Posterior vena cava (tissue), 2 donors: ENCODE measurements around the gene ZNF143. TPM values are rescaled to one million over a fixed set of nuclear protein-coding genes. Genes with fewer than 3 reads are reported as not detected.
"Not testable (repeated sequence)": the region's sequence is repeated elsewhere in the genome, so short reads cannot be mapped to it uniquely, and the experiment has no call there.

Source experiments
- DNase-seq: peaks from one replicate; pipeline ENCODE4 v3.0.0-alpha.2; 2020; ENCODE audit warnings: low spot score
- intact Hi-C, 2 donors: fragments of 100-400 bp; cut with DNase I; formaldehyde crosslinking; loops; one replicate each; pipeline versions ENCODE4 v1.14.1 to v1.14.2; 2022 to 2023
- total RNA-seq, 2 donors: library from RNA; stranded (reverse); fragmentation: NEBNext Ultra II Directional; extraction: Animal tissue kit (Norgen Biotek cat#: 25700); gene quantifications; one replicate each; pipeline ENCODE4 v1.2.1, GENCODE V29; 2021
- donor health status: DM: yes; HTN: yes; CAD: no.
- donor health status: DM: yes; HTN: yes; CAD: no.

ZNF143 gene
- total RNA-seq, 2 donors from 2014 or later: 28.5 to 31.3 TPM

GRCh38 chr11:9530901-9531625 lies 70.3 kb downstream of the ZNF143 start:
- intact Hi-C loops: loop anchor here in 1 of 2 donors (5.0 kb wide), 1 partner anchor 36 kb away; no protein-coding TSS in a partner anchor
- DNase-seq: no peak

- DNase-seq: no peak
- intact Hi-C loops: loop anchor here in 1 of 2 donors (5.0 kb wide), 1 partner anchor 34 kb away; no protein-coding TSS in a partner anchor
These were observed 72.2 kb downstream of the ZNF143 start for GRCh38 chr11:9533058-9533457.

GRCh38 chr11:9533736-9534473 lies 73.1 kb downstream of the ZNF143 start:
- intact Hi-C loops: loop anchor here in 1 of 2 donors (5.0 kb wide), 1 partner anchor 33 kb away; no protein-coding TSS in a partner anchor
- DNase-seq: no peak

- intact Hi-C loops: no loop called here
- peak; percentile 93 for DNase-seq
These were observed 74.5 kb downstream of the ZNF143 start for GRCh38 chr11:9535189-9535781.

GRCh38 chr11:9538548-9538947 lies 77.7 kb downstream of the ZNF143 start:
- intact Hi-C loops: no loop called here
- DNase-seq: no peak

GRCh38 chr11:9549216-9549615 lies 88.4 kb downstream of the ZNF143 start:
- DNase-seq, intact Hi-C loops: not testable (repeated sequence)

GRCh38 chr11:9550191-9550628 lies 89.4 kb downstream of the ZNF143 start:
- intact Hi-C loops: no loop called here
- DNase-seq: no peak

- intact Hi-C loops: no loop called here
These were observed 100.6 kb downstream of the ZNF143 start for GRCh38 chr11:9561279-9561982.

GRCh38 chr11:9562716-9563115 lies 101.9 kb downstream of the ZNF143 start:
- intact Hi-C loops: no loop called here
- no peak for DNase-seq

More at GRCh38 chr11:9561279-9561982, 100.6 kb downstream of the ZNF143 start:
- DNase-seq: no peak

- intact Hi-C loops: no loop called here
- no peak for DNase-seq
These were observed 102.5 kb downstream of the ZNF143 start for GRCh38 chr11:9563196-9563730.

GRCh38 chr11:9565822-9566560 lies 105.2 kb downstream of the ZNF143 start:
- DNase-seq: no peak
- intact Hi-C loops: loop anchor here in 1 of 2 donors (5.0 kb wide), 1 partner anchor 34 kb away; no protein-coding TSS in a partner anchor

GRCh38 chr11:9566561-9567063 lies 105.8 kb downstream of the ZNF143 start:
- no peak for DNase-seq
- intact Hi-C loops: loop anchor here in 1 of 2 donors (5.0 kb wide), 1 partner anchor 34 kb away; no protein-coding TSS in a partner anchor

GRCh38 chr11:9567401-9567800 lies 106.6 kb downstream of the ZNF143 start:
- no peak for DNase-seq
- intact Hi-C loops: loop anchor here in 1 of 2 donors (5.0 kb wide), 1 partner anchor 35 kb away; no protein-coding TSS in a partner anchor

- intact Hi-C loops: loop anchor here in 1 of 2 donors (5.0 kb wide), 1 partner anchor 36 kb away; no protein-coding TSS in a partner anchor
- DNase-seq: no peak
These were observed 107.5 kb downstream of the ZNF143 start for GRCh38 chr11:9568161-9568853.

- DNase-seq: peak; percentile 87
- intact Hi-C loops: loop anchor here in 1 of 2 donors (5.0 kb wide), 1 partner anchor 37 kb away; no protein-coding TSS in a partner anchor
These were observed 108.2 kb downstream of the ZNF143 start for GRCh38 chr11:9568854-9569587.

- DNase-seq: no peak
- intact Hi-C loops: loop anchor here in 1 of 2 donors (5.0 kb wide), 2 partner anchors 37 to 43 kb away; no protein-coding TSS in a partner anchor
These were observed 108.9 kb downstream of the ZNF143 start for GRCh38 chr11:9569588-9570164.
